GM10266 (cell line): Measurements from ENCODE around the gene CRYBB1.

Experiments used
- DNase-seq: peaks from one replicate; pipeline ENCODE4 v3.0.0; 2012; ENCODE audit errors: extremely low spot score
- TF ChIP-seq, protein P1 (sequence below): IDR thresholded peaks from 2 replicates; pipeline ENCODE4 v1.5.1; 2012; ENCODE audit warnings: mild to moderate bottlenecking, low read depth; ENCODE audit not compliant: control insufficient read depth, insufficient read depth; ENCODE audit errors: missing control alignments

Gene CRYBB1

DNA sequence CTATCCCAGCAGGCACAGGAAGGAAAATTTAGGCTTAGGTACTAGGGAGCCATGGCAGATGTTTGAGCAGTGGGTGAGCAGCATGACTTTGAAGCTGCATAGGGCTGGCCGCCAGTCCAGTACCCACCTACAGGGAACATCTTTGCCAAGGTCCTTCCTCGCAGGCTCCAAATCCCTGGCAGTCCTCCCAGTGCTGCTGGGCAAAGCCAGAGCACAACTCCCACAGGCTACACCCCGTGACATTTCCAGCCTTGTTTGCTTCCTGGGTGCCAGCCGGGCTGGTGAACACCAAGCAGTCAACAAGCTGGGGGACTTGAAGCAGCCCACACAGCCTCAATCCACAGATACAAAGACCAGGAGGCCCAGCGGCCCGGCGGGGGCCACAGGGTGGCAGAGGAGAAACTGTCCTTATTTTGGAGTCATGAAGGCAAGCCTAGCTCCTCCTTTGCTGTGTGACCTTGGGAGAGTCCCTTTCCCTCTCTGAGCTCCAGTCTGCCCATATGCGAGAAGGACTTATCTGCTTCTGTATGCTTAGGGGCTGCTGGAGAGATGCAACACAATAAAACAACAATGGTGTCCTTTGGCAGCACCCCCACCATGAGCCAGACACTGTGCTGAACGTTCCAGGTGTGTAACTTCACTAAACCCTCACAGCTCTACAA is 55.9 kb downstream of the CRYBB1 start:
- TF ChIP-seq, protein P1, sequence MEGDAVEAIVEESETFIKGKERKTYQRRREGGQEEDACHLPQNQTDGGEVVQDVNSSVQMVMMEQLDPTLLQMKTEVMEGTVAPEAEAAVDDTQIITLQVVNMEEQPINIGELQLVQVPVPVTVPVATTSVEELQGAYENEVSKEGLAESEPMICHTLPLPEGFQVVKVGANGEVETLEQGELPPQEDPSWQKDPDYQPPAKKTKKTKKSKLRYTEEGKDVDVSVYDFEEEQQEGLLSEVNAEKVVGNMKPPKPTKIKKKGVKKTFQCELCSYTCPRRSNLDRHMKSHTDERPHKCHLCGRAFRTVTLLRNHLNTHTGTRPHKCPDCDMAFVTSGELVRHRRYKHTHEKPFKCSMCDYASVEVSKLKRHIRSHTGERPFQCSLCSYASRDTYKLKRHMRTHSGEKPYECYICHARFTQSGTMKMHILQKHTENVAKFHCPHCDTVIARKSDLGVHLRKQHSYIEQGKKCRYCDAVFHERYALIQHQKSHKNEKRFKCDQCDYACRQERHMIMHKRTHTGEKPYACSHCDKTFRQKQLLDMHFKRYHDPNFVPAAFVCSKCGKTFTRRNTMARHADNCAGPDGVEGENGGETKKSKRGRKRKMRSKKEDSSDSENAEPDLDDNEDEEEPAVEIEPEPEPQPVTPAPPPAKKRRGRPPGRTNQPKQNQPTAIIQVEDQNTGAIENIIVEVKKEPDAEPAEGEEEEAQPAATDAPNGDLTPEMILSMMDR = no peak
- no peak for DNase-seq

DNA sequence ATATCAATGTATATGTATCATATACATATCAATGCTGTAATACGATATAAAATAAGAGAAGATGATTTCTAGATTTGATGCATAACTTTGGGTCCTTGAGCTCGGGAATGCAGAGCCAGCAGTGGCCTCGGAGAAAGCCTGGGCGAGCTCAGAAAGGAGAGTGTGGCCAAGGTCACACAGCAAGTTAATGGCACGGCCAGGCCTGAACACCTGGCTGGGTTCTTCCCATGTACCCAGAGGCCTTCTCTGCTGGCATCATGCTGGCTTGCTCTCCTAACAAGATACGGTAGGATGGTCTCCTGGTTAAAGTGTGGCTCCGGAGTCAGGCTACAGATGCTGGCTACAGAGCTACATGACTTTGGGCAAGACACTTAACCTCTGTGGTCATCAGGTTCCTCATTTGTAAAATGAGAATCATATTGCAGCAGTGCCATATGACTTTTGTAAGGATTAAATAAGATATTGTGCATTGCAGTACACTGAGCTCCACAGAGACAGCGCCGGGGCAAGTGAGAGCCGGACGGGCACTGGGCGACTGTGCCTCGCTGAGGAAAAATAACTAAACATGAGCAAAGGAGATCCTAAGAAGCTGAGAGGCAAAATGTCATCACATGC is 57.8 kb downstream of the CRYBB1 start:
- TF ChIP-seq, protein P1 = no peak
- no peak for DNase-seq

DNA sequence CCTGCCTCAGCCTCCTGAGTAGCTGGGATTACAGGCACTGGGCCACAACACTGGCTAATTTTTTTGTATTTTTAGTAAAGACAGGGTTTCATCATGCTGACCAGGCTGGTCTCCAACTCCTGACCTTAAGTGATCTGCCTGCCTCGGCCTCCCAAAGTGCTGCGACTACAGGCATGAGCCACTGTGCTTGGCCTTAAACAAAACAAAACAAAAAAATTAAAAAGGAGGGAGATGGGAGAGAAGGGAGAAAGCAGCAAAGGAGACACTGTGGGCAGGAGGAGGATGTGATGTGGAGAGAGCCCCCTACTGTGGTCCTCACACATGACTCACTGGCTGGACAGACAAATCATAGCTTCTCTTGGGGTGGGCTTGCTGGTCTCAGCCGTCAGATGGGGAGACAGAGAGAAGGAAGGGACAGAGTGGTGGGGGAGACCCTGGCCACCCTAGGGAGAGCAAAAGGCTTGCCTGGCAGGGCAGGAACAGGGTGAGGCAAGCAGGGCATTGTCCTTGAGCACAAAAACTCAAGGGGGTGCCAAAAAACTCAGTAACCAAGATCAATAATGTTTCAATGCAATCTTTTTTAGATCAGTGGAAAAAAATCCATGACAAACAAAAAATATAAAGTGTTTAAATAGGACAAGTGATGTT is 59.5 kb downstream of the CRYBB1 start:
- no peak for DNase-seq
- TF ChIP-seq, protein P1 = no peak

GRCh38 chr22:26556904-26557303 is 60.9 kb downstream of the CRYBB1 start:
- TF ChIP-seq, protein P1 = no peak
- no peak for DNase-seq

DNA sequence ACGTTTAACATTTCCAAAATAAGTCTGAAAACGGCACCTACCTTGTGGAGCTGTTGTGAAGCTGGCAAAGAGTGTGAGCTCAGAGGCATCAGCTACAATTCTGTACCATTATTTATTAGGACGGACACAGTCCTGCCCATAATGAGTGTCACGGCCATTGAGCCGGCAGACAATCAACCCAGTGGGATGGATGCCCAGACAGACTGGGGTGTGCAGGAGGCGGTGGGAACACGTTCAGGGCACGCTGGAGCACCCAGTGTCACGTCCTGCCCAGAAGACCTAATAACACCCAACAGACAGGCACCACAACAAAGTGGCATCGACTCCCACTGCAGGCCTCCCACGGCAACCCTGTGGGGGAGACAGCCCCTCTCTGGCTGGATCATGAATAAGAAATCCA is 62.3 kb downstream of the CRYBB1 start:
- TF ChIP-seq, protein P1 = no peak

GRCh38 chr22:26554956-26555355 is 62.9 kb downstream of the CRYBB1 start:
- no peak for DNase-seq
- TF ChIP-seq, protein P1 = no peak

More for the DNA sequence above, 62.3 kb downstream of the CRYBB1 start:
- no peak for DNase-seq
